ENCODE results near the gene SNCA. TPM values are rescaled to one million over a fixed set of nuclear protein-coding genes. Genes with fewer than 3 reads are reported as not detected.

Gene SNCA
- total RNA-seq, 4 donors from 2014 or later: 8.7 to 26.1 (median 19.2) TPM

GRCh38 chr4:89716893-89717292 lies 120.1 kb downstream of the SNCA start:
- no peak for TF ChIP-seq CTCF (IDR thresholded peaks at IDR 0.05)
- DNase-seq (ENCODE audit: low spot score): no peak
- ATAC-seq (ENCODE audit: low FRiP score): no peak

GRCh38 chr4:89715631-89716030 lies 121.3 kb downstream of the SNCA start:
- no peak for TF ChIP-seq CTCF (IDR thresholded peaks at IDR 0.05)
- no peak for DNase-seq (ENCODE audit: low spot score)

GRCh38 chr4:89712827-89713226 lies 124.1 kb downstream of the SNCA start:
- ATAC-seq (ENCODE audit: low FRiP score) (no peak), DNase-seq (ENCODE audit: low spot score) (no peak)
- no peak for TF ChIP-seq CTCF (IDR thresholded peaks at IDR 0.05)

More at GRCh38 chr4:89715631-89716030, 121.3 kb downstream of the SNCA start:
- ATAC-seq (ENCODE audit: low FRiP score): no peak

GRCh38 chr4:89712141-89712540 lies 124.8 kb downstream of the SNCA start:
- DNase-seq (ENCODE audit: low spot score) (no peak), ATAC-seq (ENCODE audit: low FRiP score) (no peak)
- TF ChIP-seq CTCF (IDR thresholded peaks at IDR 0.05): no peak

- TF ChIP-seq CTCF (IDR thresholded peaks at IDR 0.05): no peak
- no peak for ATAC-seq (ENCODE audit: low FRiP score)
- DNase-seq (ENCODE audit: low spot score): no peak
Measured at GRCh38 chr4:89708903-89709421, 128.0 kb downstream of the SNCA start.

GRCh38 chr4:89707467-89707866 lies 129.5 kb downstream of the SNCA start:
- TF ChIP-seq CTCF (IDR thresholded peaks at IDR 0.05): no peak
- ATAC-seq (ENCODE audit: low FRiP score) (no peak), DNase-seq (ENCODE audit: low spot score) (no peak)

GRCh38 chr4:89704651-89705395 lies 132.1 kb downstream of the SNCA start:
- ATAC-seq (ENCODE audit: low FRiP score): no peak
- no peak for DNase-seq (ENCODE audit: low spot score)
- no peak for TF ChIP-seq CTCF (IDR thresholded peaks at IDR 0.05)
